HG02571 (cell line): ENCODE results near the gene TBX3.
"Not testable (repeated sequence)": the region's sequence is repeated elsewhere in the genome, so short reads cannot be mapped to it uniquely, and the experiment has no call there.

Source experiments
- ATAC-seq: cut with Tn5 transposase; IDR thresholded peaks from one replicate; pipeline ENCODE4 v1.9.1; 2021; ENCODE audit warnings: mild to moderate bottlenecking, moderate library complexity; ENCODE audit not compliant: unreplicated experiment

TBX3 gene

DNA sequence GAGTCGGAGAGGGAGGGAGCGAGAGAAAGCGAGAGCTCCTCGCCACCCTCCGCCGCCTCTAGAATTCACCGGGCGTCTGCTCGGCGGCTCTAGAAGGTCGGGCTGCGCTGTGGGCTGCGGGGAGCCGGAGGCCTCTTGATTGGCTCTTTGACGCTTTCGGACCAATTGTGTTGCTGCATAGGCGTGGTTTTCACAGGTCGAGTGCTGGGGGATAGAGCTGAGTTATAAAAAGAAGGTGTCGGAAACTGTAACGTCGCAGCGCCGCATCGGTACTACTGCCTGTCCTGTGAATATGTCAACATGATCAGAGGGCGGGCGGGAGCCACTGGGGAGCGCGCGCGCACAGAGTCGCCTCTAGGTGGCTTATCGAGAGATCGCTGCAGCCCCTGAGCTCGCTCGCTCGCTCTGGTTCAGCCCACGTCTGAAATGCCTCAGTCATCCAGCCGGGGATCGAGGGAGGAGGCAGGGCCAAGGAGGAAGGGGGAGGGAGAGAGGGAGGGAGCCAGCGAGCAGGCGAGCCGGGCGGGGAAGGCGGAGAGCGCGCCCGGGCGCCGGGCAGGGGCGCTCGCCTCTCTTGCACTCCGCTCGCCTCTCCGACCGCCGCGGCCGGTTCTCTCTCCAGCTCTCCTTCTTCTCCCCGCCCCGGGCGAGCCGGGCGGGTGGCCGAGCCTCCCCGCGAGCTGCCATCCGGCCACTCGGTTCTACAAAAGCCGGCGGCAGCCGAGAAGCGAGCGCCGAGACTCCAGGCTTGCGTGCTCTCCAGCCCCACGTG lies at the start of gene TBX3:
TSS of gene TBX3 (minus strand) at position 78 of the 772 bp plus-strand sequence. CDS start 975 bp downstream, outside the sequence.
- no peak for ATAC-seq

DNA sequence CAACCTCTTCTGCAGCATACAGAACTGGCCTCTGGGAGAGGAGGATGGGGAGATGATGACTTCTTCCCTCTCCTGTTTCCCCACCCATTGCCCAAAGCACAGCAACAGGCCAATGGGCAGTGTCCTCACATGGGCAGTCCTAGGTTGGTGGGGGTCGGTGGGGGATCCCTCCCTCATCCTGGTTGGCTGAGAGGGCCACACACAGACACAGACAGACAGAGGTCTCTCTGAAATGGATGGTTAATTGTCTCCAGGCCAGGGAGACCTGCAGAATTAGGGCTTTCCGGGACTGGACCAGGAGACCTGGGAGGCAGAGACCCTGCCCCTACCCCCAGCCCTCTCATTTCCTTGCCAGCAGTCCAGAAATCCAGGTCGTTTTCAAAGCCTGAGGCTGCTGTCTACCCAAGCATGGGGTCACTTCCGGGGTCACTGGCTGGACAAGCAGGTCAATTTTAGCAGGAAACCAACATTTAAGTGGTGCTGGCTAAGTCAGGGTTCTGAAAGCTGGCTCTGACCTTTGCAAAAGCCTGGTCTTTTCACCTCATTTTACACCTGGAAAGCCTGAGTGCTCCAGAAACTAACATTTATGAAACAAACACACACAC lies 48.6 kb upstream of the TBX3 start:
- no peak for ATAC-seq

DNA sequence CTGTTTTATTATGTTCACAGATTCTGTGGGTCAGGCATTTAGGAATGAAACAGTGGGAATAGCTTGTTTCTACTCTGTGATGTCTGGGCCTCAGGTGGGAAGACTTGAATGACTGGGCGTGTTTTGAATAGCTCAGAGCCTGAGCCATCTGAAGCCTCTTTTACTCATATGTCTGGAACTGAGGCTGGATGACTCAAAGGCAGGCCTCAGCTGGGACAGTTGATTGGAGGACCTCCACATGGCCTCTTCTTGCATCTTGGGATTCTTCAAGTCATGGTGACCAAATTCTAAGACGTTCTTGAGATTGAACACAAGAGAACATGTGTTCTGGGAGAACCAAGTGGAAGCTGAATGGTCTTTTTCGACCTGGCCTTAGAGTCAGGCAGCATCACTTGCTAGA lies 45.8 kb upstream of the TBX3 start:
- no peak for ATAC-seq

DNA sequence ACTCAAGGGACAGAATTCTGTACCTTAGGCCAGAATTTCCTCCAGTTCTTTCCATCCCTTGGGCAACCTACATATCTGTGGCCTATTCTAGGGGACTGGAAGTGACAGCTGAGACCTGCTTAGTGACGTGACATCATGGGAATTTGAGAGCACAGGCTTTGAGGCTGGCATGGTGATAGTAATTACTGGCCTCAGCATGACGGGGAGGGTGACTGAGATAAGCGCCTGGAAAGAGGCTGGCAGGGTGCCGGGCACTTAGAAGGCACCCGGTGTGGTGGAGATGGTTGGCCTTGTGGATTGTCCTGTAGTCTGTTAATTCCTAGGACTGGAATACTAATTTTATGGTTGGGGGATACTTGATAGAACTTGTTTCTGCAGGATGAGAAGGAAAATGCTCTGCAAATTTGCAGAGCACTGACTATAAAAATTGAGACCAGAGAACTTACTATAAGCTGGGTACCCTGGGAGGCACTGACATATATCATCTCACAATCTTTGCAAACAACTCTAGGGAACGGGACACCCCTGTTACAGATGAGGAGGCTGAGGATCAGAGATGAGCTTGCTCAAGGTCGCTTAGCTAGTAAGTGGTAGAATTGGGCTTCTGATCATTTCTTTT lies 42.2 kb upstream of the TBX3 start:
- ATAC-seq: no peak

DNA sequence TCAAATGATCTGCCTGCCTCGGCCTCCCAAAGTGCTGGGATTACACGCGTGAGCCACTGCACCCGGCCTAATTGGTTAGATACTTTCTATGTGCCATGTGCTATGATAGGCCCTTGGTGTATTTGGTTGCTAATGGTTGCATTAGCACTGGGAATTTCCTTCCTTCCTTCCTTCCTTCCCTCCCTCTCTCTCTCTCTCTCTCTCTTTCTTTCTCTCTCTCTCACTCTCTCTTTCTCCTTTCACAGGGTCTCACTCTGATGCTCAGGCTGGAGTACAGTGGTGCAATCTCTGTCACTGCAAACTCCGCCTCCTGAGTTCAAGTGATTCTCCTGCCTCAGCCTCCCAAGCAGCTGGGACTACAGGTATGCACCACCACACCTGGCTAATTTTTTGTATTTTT lies 38.2 kb upstream of the TBX3 start:
- not testable (repeated sequence) for ATAC-seq

DNA sequence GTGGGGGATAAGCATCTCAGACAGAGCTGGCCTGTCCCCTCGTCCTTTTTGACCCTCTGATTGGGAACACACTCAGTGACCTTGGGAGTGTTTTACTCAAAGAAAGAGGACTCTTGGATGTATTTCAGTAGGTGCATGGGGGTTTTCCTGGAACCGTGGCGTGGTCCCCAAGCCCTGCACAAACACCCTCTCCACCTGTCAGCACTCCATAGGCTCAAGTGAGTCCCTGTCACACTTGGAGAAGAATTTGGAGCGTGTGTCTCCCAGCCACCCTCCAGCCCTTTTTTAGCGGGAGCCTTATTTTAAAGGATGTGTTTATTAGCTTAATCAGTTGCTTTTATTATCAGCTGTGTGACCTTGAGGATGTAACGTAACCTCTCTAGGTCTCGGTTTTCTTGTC lies 37.3 kb upstream of the TBX3 start:
- no peak for ATAC-seq

DNA sequence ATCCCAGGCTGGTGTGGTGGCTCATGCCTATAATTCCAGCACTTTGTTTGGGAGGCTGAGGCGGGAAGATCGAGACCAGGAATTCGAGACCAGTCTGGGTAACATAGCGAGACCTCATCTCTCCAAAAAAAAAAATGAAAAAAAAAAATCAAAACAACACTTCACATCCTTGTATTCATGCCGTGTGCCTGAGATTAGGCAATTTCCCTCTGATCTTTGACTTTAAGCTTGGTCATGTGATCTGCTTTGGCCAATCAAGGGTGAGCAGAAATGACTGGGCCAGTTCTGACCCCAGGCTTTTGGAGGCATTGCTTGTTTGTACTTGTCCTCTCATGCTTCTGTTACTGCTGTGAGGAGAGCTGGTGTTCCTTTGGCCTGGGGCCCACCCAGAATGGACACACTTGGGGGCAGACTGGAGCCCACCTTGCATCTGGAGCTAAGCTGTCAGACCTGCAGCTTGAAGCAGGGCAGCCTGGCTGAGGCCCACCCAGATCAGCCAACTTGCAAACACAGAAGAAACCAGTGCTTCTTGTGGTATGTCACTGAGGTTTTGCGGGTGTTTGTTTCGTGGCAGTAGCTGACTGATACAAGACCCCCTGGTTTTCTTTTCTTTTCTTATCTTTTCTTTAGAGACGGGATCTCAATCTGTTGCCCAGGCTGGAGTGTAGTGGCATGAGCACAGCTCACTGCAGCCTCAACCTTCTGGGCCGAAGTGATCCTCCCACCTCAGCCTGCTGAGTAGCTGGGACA lies 29.7 kb upstream of the TBX3 start:
- ATAC-seq: no peak

DNA sequence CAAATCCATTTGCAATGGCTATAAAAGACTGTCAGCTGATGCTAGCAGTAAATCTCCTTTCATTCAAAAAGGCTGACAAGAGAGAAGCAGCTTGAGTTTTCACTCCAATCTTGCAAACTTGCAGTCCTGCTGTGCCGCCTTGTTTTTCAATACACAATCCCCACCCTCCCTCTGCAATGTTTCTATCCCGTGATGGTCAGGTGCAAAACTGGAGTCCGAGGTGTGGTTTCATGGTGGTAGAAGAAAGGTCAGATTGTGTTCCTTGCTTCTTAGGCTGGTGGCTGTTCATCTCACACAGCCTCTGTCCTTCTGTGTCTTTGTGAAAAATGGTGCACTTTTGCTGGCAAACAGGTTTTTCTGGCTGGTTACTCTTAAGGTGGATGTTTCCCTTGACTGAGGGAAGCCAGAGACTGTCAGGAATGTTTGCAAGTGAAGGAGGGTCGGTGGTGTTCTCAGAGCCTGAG lies 27.7 kb upstream of the TBX3 start:
- no peak for ATAC-seq

DNA sequence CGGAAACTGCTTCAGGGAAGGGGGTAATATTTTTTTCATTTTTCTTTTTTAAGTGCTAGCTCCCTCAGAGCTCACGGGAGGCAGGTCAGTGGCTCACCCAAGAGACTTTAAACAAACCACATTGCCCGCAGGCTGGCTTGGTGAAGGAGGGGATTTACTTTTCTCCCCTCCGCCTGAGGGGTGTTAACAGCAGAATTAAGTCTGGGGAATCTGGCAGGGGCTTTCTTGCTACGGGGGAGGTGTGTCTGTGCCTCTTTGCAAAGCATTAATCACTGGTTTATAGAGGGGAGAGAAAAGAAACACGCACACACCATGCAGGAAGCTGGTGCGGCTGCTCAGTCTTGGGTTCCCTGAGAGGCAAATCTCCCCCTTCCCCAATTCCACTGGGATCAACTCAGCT lies 26.2 kb upstream of the TBX3 start:
- ATAC-seq: no peak

DNA sequence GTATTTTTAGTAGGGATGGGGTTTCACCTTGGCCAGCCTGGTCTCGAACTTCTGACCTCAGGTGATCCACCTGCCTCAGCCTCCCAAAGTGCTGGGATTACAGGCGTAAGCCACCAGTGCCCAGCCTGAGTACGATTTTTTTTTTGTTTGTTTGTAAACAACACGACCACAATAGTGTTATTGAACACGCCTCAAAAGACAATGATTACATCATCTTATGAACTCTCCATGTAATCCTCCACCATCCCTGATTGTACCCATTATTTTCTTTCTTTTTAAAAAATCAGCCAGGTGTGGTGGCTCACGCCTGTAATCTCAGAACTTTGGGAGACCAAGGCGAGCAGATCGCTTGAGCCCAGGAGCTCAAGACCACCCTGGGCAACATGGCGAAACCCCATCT lies 25.1 kb upstream of the TBX3 start:
- ATAC-seq: no peak

DNA sequence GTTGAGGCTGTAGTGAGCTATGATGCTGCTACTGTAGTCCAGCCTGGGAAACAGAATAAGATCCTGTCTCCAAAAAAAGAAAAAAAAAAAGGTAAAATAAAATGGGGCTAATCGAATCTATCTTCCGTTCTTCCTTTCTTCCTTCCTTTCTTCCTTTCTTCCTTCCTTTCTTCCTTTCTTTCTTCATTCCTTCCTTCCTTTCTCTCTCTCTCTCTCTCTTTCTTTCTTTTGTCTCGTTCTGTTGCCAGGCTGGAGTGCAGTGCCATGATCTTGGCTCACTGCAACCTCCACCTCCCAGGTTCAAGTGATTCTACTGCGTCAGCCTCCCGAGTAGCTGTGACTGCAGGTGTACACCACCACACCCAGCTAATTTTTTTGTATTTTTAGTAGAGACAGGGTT lies 24.6 kb upstream of the TBX3 start:
- ATAC-seq: not testable (repeated sequence)

DNA sequence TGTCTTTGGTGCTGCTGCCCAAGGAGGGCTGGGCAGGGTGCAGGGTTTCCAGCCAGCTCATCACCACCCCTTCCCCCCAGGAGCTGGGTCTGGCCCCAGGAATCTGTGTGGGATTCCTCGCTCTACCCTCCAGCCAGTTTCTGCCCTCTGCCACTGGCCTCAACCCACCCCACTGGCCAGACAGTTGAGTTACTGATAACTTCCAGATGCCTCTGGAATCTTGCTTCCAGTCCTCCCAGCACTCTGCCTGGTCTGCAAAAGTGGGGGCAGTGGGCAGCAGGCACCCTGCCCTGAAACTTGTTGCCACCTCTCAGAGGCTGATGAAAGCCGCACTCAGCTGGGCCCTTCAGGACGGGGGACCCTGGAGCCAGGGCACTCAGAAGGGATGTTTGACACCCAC lies 20.1 kb upstream of the TBX3 start:
- ATAC-seq: no peak

DNA sequence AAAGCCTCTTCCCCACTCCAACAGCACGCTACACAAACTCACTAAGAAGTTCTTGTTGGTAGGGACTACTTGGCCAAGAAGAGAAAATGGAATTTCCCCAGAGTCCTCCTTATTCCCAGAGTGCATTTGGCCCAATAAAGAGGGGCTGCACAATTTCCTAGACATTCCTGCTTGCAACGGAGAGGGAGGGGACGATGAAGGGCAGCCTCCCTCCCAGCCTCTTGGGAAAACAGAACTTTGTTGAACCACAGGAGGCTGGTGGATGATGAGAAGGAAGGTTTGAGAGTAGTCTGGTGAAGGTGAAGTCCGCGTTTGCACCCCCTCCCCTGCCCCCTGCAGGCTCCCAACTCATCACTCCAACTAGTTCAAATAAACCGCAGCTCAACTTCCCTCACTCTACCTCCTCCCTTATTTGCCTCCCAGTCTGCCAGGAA lies 19.1 kb upstream of the TBX3 start:
- ATAC-seq: no peak

DNA sequence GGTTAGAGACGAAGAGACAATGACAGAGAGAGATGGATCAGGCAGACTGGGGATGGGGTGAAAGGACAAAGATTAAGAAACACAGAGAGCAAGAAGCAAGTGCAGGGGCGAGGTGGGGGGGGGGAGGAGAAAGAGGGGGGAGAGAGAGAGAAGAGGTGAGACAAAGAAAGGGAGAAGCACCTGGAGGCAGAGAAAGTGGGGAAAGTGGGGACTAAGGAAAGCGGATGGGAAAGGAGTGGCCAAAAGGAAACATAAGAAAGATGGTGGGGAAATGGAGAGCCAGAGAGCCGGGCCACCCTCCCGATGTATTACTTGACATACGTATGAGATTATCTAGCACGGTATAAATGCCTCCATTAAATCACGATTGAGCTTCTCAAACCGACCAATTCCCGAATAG lies 18.5 kb upstream of the TBX3 start:
- no peak for ATAC-seq

DNA sequence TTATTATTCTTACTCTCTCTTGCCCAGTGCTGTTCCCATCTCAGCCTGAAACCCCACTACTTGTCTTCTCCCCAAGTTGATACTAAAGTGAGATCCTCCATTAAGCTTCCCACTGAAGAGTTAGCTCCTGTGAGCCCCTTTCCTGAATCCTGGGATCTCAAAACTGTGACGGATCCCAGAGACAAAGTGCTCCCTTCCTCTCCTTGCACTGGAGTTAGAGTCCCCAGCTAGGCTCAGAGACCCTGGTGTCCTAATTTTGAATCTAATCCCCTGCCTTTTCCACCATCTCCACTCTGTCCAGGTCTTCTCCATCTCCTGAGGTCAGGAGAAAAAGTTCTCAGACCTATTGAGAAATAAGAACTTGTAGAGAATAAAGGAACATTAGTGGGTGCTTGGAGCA lies 17.6 kb upstream of the TBX3 start:
- ATAC-seq: no peak

DNA sequence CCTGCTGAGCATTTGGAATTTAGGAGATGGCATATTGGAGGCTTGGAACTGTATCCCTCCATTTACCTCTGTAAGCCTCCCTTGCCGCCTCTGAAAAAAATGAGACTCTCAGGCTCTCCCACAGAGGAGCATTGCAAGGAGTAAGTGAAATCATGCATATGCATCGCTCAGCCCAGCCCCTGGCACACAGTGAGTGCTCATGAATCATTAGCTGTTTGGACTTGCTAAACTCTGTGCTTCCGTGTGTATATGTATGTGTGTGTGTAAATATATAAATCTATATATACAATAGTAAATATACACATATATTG lies 17.1 kb upstream of the TBX3 start:
- ATAC-seq: no peak

DNA sequence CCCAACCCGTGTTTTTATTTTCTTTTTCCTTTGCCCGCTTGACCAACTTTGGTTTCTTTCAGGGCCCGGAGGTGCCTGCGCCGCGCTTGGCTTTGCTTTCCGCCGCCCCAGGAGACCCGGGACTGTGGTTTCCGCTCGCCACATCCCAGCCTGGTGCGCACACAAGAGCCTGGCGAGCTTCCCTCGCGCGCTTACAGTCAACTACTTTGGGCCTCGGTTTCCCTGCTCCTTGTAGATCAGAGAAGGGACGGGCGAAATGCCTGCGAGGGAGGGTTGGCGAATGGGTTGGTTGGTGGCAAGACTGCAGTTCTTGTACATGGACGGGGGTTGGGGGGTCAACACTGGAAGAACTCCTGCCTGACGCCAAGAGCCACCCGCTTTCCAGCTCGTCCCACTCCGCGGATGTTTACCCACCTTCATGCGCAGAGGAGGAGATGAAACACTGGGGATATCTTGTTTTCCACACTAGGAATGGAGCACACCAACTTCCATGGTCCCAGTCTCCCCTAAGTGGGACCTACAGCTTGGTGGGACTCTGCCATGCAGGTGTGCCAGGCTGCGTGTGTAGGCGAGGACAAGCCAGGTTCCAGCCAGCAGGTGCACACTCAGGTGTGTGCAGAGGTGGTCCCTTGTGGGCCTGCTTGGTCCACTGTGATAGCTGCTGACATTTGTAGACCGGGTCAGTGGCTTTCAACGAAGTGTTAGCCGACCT lies 16.6 kb upstream of the TBX3 start:
- ATAC-seq: no peak

DNA sequence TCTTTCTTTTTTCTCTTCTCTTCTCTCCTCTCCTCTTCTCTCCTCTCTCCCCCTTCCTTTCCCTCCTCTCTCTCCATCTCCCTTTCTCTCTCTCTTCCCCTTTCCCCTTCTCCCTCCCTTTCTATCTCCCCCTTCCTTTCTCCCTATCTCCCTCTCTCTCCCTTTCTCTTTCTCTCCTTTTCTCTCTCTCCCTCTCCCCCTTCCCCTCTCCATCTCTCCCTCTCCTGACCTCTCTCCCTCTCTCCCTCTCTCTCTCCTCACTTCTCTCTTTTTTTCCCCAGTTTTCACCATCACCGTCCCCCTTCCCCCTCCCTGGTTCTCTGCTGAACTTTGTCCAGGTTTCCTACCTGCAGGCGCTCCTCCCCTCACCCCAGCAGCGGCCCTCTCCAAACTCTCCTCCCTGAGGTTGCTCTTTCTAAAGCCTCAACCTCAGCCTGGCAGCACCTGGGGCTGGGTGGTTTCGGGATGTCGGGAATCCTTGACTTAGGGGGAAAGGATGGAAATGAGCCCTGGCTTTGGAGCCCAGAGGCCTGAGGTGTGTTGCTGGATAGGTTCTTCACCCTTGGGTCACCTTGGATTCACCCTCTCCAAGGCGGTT lies 14.7 kb upstream of the TBX3 start:
- no peak for ATAC-seq

DNA sequence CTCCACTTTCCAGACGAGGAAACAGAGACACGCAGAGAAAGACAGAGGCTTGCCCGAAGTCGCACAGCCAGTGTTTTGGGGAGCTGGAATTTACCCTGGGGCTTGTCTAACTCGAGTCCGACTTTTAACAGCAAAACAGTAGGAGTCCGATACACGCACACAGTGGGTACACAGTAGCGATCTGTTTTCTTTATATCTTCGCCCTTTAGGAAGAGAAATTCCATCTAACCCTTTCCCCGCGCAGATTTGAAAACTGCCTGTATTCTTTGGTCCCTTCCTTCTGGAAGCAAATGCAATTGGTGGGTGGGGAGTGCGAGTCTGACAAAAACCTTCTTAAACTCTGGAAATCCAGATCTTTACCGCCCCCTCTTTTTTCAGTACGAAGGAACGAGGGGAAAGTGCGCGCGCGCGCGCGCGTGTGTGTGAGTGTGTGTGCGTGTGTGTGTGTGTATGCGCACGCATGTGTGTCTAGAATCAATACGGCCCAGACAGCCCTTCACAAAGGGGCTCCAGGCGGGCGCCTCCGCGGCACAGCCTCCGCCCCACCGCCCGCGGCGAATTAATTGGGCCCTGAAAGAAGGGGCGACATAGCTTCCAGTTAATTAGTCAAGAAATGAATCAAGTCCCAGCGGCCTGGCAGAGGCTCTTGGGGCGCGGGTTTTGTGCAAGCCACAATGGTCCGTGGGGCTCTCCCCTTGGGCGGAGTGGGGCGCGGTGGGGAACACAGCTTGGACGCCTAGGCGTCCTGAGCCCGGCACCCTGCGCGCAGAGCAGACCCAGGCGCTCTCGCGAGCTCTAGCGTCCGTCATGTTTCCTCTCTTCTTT lies 14.0 kb upstream of the TBX3 start:
- no peak for ATAC-seq

DNA sequence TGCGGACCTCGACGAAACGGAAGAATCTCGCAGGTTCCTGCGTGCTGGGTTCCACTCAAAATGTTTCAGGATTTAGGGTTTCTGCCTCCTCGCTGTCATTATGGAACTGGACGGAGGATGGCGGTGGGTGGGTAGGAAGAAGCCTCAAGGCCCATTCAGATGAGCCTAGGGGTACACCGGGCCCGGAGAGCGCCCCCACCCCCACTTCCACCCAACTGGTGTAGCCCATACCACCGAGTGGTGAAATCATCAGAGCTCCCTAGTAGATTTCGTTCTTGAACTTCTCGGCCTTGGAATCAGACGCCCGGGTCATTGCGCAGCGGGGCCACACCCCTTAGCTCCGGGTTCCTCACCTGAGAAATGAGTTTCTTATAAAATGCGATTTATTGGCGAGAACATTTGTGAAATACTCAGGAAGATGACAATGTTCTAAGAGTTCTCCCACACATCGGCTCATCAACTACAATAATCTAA lies 13.3 kb upstream of the TBX3 start:
- ATAC-seq: no peak
